Ovary (tissue), 3 donors: Measurements from ENCODE around the gene HSD17B3.

ENCODE experiments used
- CTCF ChIP-seq, 3 donors: fragments of 450-650 bp in 2 of 3; fragments of 200-600 bp in 1 of 3; IDR thresholded peaks; one replicate each; pipeline versions ENCODE4 v1.5.1 to v1.8.0; 2016 to 2022; ENCODE audit warnings: antibody characterized with exemption in 3 of 3, mild to moderate bottlenecking in 1 of 3
- POLR2A ChIP-seq: fragments of 450-650 bp; IDR thresholded peaks from one replicate; pipeline ENCODE4 v1.6.1; 2017; ENCODE audit warnings: antibody characterized with exemption, mild to moderate bottlenecking, moderate library complexity
- donor health status: DM: no; HTN: no; CAD: no.

- TF ChIP-seq CTCF (IDR thresholded peaks at IDR 0.05), result no peak
- TF ChIP-seq POLR2A, result no peak
Observed at GRCh38 chr9:96253059-96253696, 48.8 kb downstream of the HSD17B3 start.
